GM12878 (cell line): ENCODE measurements around the gene TAS2R30.

Source experiments
- EGR1 ChIP-seq, 2 experiments: IDR thresholded peaks; 1 replicate in 1 of 2; 2 replicates in 1 of 2; pipeline ENCODE4 v1.6.1; 2011 to 2012; ENCODE audit warnings: low read depth in 2 of 2, low read length in 2 of 2, borderline replicate concordance in 1 of 2, mild to moderate bottlenecking in 1 of 2, moderate library complexity in 1 of 2
- EZH2 ChIP-seq: IDR thresholded peaks from 2 replicates; pipeline ENCODE4 v1.6.1; 2012; ENCODE audit warnings: low read depth, mild to moderate bottlenecking, control low read depth, inconsistent platforms, low read length, borderline replicate concordance; ENCODE audit not compliant: control insufficient read depth
- TF ChIP-seq, protein P1 (sequence below): IDR thresholded peaks from 2 replicates; pipeline ENCODE4 v1.6.1; 2011; ENCODE audit warnings: low read depth, low read length, improper control_type of control experiment, borderline replicate concordance

DNA sequence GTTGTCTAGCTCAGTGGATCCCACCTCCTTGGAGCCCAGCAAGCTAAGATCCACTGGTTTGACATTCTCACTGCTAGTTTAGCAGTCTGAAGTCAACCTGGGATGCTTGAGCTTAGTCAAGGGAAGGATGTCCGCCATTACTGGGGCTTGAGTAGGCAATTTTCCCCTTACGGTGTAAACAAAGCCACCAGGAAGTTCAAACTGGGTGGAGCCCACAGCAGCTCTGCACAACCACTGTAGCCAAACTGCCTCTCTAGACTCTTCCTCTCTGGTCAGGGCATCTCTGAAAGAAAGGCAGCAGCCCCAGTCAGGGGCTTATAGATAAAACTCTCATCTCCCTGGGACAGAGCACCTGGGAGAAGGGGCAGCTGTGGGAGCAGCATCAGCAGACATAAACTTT, 25.6 kb downstream of the TAS2R30 start:
- TF ChIP-seq EGR1 (IDR thresholded peaks at IDR 0.05; ENCODE audit: borderline replicate concordance in 1 of 2, low read depth in 2 of 2, low read length in 2 of 2) (no peak), EZH2 (no peak)
- TF ChIP-seq, protein P1, sequence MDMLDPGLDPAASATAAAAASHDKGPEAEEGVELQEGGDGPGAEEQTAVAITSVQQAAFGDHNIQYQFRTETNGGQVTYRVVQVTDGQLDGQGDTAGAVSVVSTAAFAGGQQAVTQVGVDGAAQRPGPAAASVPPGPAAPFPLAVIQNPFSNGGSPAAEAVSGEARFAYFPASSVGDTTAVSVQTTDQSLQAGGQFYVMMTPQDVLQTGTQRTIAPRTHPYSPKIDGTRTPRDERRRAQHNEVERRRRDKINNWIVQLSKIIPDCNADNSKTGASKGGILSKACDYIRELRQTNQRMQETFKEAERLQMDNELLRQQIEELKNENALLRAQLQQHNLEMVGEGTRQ, result no peak
